Activated naive CD4-positive, alpha-beta T cell treated with anti-CD3 and anti-CD28 coated beads, Interleukin-2, amount 50 U/mL, for 16 hours (primary cell): ENCODE data around the gene PDHA2.
"Not testable (repeated sequence)": the region's sequence is repeated elsewhere in the genome, so short reads cannot be mapped to it uniquely, and the experiment has no call there.

Experiments
- DNase-seq: peaks from one replicate; pipeline ENCODE4 v3.0.0-alpha.2; 2020

The PDHA2 gene

GRCh38 chr4:95839891-95840290, at the start of gene PDHA2:
TSS of gene PDHA2 (plus strand) at chr4:95840093. CDS start at chr4:95840151, 58 bp downstream.
- DNase-seq: no peak

DNA sequence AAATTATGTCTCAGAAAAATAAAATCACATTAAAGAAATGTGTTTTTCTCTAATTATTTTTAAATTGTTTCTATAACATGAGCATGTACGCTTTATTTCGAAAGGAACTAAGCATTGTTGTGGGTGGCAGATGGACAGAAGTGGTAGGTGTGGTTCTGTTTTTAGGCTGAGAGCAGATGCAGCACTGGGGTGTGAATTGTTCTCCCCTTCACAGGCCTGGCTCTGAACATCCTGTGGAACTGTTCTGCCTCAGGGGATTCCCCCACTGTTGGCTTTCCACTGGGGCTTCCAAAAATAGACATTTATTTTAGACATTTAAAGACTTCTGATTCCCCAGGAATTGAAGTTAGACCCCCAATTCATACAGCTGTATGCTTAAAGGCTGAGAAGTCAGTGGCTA, 41.9 kb upstream of the PDHA2 start:
- DNase-seq: no peak

- DNase-seq: no peak
Measured at GRCh38 chr4:95798727-95799126, 41.2 kb upstream of the PDHA2 start.

GRCh38 chr4:95821867-95822266, 18.0 kb upstream of the PDHA2 start:
- no peak for DNase-seq

- no peak for DNase-seq
Measured at GRCh38 chr4:95825546-95825945, 14.3 kb upstream of the PDHA2 start.

DNA sequence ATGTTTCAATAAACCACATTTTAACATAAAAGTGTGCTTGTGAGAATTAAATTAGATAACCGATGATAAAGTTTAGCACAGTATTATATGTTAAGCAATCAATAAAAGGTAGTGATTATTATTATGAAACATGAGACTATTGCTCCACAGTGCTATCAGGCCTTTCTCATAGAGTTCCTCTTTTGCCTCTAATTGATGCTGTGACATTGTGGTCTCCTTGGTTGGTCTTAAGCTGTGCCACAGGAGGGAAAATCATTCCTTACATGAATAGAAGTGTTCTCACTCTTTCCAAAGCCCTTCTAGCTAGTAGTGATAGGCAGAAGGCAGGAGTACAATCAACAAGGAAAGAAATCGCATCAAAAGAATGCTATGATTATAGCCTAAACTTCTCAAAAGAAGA, 9.2 kb upstream of the PDHA2 start:
- DNase-seq: no peak

DNA sequence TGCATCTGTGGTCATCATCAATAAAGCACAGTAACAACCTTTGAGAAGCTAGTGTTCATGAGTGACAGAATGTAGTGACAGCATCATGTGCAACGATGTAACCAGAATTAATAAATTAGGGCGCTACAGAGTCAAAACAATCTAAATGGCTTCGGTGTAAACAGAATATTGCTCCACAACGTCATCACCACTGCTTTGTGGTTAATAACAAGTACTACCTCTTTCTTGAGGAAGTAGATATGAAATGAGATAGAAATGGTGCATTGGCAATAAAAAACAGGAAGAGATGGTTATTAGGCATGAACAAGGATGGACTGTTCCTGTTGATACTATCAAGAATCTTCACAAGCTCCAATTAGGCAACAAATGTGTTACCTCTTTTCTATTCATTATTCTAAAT, 8.7 kb upstream of the PDHA2 start:
- DNase-seq: no peak

DNA sequence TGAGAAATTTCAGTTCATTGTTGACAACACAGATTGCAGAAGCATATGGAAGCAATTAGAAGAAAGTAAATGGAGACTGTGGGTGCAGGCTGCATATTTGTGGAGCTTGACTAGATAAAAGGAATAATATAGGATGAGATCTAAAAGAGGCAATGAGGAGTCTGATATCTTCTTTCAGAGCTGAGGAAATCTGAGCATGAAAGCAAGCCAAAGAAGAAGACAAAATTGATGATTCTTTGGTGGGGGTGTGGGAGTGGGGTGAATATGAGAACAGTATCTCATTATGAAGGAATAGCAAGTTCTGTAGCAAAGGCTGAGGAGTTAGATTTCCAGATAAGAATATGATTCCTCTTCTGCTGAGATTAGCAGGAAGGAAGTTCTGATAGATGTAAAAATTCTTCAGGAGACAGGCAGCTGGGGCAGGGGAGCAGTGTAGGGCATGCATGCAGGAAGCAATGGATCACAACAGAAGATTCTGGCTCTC, 6.1 kb upstream of the PDHA2 start:
- DNase-seq: no peak

DNA sequence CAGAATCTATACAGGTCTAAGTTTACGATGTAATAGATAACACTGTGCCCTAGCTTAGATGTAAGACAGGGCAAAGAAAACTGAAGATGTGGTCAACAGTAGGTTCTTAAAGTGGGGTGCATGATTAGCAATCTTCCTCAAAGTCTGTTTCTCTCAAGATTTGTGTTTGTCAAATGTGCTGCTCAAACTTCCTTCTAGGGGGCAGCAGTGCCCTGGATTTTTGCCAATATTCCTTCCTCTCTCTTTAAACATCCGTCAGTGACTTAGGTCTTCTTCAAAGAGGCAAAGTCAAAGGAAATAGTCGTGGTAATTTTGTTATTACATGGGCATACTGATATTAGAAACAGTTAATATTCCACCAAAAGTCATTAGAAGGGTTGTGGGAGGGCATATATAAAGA, 4.2 kb upstream of the PDHA2 start:
- DNase-seq: no peak

GRCh38 chr4:95838192-95838591, 1.7 kb upstream of the PDHA2 start:
- DNase-seq: no peak

GRCh38 chr4:95847908-95848460, 8.1 kb downstream of the PDHA2 start:
- DNase-seq: no peak

DNA sequence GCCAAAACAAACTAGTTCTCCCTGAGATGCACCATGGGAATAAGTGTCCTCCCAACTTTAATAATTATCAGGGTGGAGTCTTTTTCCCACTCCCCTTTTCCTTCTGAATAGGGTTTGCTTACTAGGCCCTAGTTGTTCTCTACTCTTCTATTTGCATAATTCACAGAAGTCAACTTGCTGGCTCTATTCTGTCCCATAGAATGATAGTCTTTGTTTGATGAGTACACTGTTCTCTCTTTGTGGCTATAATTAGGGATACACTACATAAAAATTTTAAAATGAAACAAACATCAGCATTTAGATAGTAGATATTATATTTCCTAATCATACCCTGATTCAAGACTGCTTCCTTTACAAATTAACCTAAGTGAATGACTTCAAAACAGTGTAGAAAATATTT, 10.3 kb downstream of the PDHA2 start:
- DNase-seq: no peak

GRCh38 chr4:95857761-95858160, 17.9 kb downstream of the PDHA2 start:
- no peak for DNase-seq

DNA sequence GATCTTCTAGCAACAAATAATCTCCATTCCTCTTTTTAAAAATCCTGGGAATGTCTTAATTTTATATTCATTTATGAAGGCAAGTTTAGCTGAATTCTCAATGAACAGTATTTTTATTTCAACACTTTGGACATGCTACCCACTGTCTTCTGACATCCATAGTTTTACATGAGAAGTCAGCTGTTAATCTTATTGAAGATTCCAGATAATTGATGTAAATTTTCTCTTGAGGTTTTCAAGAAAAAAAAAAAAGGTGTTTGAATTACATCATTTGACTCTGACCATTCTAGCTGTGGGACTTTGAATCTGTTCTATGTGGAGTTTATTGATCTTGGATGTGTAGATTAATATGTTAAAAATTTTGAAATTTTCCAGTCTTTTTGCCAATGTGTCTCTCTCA, 28.0 kb downstream of the PDHA2 start:
- no peak for DNase-seq

DNA sequence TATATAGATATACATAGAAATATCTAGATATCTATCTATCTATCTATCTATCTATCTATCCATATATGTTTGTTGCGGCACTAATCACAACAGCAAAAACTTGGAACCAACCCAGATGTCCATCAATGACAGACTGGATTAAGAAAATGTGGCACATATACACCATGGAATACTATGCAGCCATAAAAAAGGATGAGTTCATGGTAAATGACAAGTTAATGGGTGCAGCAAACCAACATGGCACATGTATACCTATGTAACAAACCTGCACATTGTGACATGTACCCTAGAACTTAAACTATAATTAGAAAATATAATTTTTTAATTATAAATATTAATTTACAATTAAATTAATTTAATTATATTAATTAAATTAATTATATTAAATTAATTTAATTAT, 29.5 kb downstream of the PDHA2 start:
- not testable (repeated sequence) for DNase-seq

DNA sequence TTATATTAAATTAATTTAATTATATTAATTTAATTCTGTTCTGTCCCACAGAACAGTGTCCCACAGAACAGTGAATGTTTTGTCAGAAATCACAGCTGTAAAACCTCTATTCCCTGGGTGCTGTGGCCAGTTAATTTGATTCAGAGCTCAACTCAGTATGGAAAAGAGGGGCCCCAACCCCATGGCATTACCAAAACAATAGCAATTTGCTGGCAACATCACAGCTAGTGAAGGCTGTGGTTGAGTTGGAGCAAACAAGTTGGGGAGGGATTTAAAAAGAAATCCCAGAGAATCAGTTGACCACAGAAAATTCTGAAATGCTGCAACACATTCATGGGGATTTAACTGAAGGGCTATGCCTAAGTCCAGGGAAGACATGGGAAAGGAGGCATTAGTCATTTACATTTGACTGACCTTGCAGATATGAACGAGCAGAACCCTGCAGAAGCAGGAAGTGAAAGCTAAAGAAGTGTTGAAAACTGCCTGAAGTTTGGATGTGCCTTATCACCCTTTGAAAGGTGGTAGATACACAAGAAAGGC, 30.1 kb downstream of the PDHA2 start:
- no peak for DNase-seq

- DNase-seq: no peak
Measured at GRCh38 chr4:95877636-95878035, 37.7 kb downstream of the PDHA2 start.

GRCh38 chr4:95887551-95887950, 47.7 kb downstream of the PDHA2 start:
- no peak for DNase-seq

DNA sequence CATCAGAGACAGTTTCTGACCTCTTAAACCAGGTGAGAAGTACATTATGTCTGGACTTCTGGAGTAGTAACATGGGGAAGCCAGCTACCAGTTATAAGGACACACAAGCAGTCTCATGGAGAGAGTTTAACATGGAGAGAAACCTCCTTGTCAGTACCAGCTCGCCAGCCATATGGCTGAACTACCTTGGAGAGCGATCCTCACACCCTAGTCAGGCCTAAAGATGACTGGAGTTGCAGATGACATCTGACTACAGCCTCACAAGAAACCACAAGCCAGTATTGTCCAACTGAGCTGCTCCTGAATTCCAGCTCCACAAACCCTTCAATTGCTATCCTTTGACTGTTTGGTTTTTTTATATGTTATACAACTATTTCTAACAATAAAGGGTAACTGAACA, 49.8 kb downstream of the PDHA2 start:
- DNase-seq: no peak
